ENCODE measurements around the gene RCSD1.
"Not testable (repeated sequence)": the region's sequence is repeated elsewhere in the genome, so short reads cannot be mapped to it uniquely, and the experiment has no call there.

The RCSD1 gene

DNA sequence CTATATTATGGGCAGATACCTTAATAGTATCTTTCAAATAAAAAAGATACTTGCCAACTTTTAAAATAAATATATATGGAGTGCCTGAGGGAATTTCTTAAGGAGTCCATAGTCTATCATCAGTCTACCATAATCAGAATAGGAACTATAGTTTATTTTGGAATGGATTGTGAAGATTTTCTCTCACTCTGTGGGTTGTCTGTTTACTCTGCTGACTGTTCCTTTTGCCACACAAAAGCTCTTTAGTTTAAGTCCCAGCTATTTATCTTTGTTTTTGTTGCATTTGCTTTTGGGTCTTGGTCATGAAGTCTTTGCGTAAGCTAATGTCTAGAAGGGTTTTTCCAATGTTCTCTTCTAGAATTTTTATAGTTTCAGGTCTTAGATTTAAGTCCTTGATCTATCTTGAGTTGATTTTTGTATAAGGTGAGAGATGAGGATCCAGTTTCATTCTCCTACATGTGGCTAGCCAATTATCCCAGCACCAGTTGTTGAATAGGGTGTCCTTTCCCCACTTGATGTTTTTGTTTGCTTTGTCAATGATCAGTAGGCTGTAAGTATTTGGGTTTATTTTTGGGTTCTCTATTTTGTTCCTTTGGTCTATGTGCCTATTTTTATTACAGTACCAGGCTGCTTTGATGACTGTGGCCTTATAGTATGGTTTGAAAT is 112.5 kb downstream of the RCSD1 start:
- not testable (repeated sequence) for H4K12ac ChIP-seq (ENCODE audit: low read depth, low read length); DNase-seq; H3K9ac ChIP-seq (ENCODE audit: low read length); H3K27ac ChIP-seq (ENCODE audit: low read depth, low read length); H3K4me3 ChIP-seq (ENCODE audit: low read depth, low read length); H2AK5ac ChIP-seq (ENCODE audit: low read length); H3K27me3 ChIP-seq (ENCODE audit: insufficient read depth, low read length); H2BK12ac ChIP-seq (ENCODE audit: low read length); H3K14ac ChIP-seq (ENCODE audit: low read length); H2BK5ac ChIP-seq (ENCODE audit: low read depth, low read length, poor library complexity); H2AFZ ChIP-seq (ENCODE audit: insufficient read depth, low read length, poor library complexity); H3K79me1 ChIP-seq (ENCODE audit: low read length); H3K23ac ChIP-seq (ENCODE audit: low read length); H4K91ac ChIP-seq (ENCODE audit: low read depth, low read length); H3K18ac ChIP-seq (ENCODE audit: low read length); H3K36me3 ChIP-seq (ENCODE audit: control insufficient read depth in 1 of 2, insufficient read depth in 2 of 2, low read length in 2 of 2); H3K4me2 ChIP-seq (ENCODE audit: low read length); H3K4ac ChIP-seq (ENCODE audit: low read depth, low read length); H2BK120ac ChIP-seq (ENCODE audit: insufficient read depth, low read length, poor library complexity); H3K9me3 ChIP-seq (ENCODE audit: insufficient read depth, low read depth, low read length); H4K8ac ChIP-seq (ENCODE audit: low read depth, low read length)
- peaks cover 26% of the 10 kb centered on the region for H3K79me2 ChIP-seq (ENCODE audit: control insufficient read depth, insufficient read depth, low read length, poor library complexity)
- H3K4me1 ChIP-seq (ENCODE audit: control insufficient read depth in 1 of 2, insufficient read depth in 2 of 2, low read length in 2 of 2), result peaks cover 22 to 26% of the 10 kb centered on the region in 2 experiments
- WGBS (ENCODE audit: extremely low coverage, insufficient coverage, insufficient read length), result no CpG with 5 or more reads among the region's 1 CpG

DNA sequence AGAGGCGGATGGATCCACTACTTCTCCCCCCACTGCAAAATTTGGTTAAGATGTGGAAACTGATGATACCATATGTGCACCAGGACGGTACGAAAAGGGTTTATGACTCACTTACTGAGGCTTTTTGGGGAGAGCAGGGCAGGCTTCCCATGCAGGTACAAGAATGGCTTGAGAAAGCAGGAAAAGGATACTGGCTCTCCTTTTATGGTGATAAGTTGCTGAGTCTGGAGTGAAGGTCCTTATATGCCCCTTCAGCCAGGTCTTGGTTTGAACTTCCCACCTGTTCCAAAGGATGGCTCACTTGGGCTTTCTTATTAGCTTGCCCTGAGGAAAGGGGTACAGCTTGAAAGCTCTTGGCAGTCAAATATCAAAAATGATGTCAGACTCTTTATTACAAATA is 114.9 kb downstream of the RCSD1 start:
- Histone ChIP-seq H2BK120ac (ENCODE audit: insufficient read depth, low read length, poor library complexity) (no peak overlapping the region), H4K91ac (ENCODE audit: low read depth, low read length) (no peak overlapping the region), H3K79me1 (ENCODE audit: low read length) (peaks cover 2% of the 10 kb centered on the region), H3K27me3 (ENCODE audit: insufficient read depth, low read length) (no peaks in the 10 kb centered on the region), H3K9me3 (ENCODE audit: insufficient read depth, low read depth, low read length) (no peaks in the 10 kb centered on the region), H3K4ac (ENCODE audit: low read depth, low read length) (peak overlapping the region; percentile 71), H3K4me2 (ENCODE audit: low read length) (no peak overlapping the region), H3K18ac (ENCODE audit: low read length) (no peak overlapping the region), H4K8ac (ENCODE audit: low read depth, low read length) (no peak overlapping the region), H3K27ac (ENCODE audit: low read depth, low read length) (no peak overlapping the region), H2BK5ac (ENCODE audit: low read depth, low read length, poor library complexity) (no peak overlapping the region), H3K4me3 (ENCODE audit: low read depth, low read length) (no peak overlapping the region), H3K14ac (ENCODE audit: low read length) (no peak overlapping the region), H3K79me2 (ENCODE audit: control insufficient read depth, insufficient read depth, low read length, poor library complexity) (peaks cover 23% of the 10 kb centered on the region), H3K9ac (ENCODE audit: low read length) (no peak overlapping the region), H3K36me3 (ENCODE audit: control insufficient read depth in 1 of 2, insufficient read depth in 2 of 2, low read length in 2 of 2) (peaks cover 3 to 5% of the 10 kb centered on the region in 2 experiments), H4K12ac (ENCODE audit: low read depth, low read length) (no peak overlapping the region), H2BK12ac (ENCODE audit: low read length) (no peak overlapping the region), H3K4me1 (ENCODE audit: control insufficient read depth in 1 of 2, insufficient read depth in 2 of 2, low read length in 2 of 2) (peaks cover 16 to 23% of the 10 kb centered on the region in 2 experiments), H2AK5ac (ENCODE audit: low read length) (no peak overlapping the region), H2AFZ (ENCODE audit: insufficient read depth, low read length, poor library complexity) (no peak overlapping the region), H3K23ac (ENCODE audit: low read length) (no peak overlapping the region)
- WGBS (ENCODE audit: extremely low coverage, insufficient coverage, insufficient read length), result no CpG with 5 or more reads among the region's 3 CpGs
- no peak for DNase-seq

GRCh38 chr1:167746013-167746672 is 116.1 kb downstream of the RCSD1 start:
- Histone ChIP-seq H2BK120ac (ENCODE audit: insufficient read depth, low read length, poor library complexity) (no peak overlapping the region), H3K27me3 (ENCODE audit: insufficient read depth, low read length) (no peaks in the 10 kb centered on the region), H3K79me1 (ENCODE audit: low read length) (no peaks in the 10 kb centered on the region), H3K4me2 (ENCODE audit: low read length) (no peak overlapping the region), H3K4me1 (ENCODE audit: control insufficient read depth in 1 of 2, insufficient read depth in 2 of 2, low read length in 2 of 2) (peaks cover 12 to 17% of the 10 kb centered on the region in 2 experiments), H3K27ac (ENCODE audit: low read depth, low read length) (no peak overlapping the region), H4K91ac (ENCODE audit: low read depth, low read length) (no peak overlapping the region), H3K79me2 (ENCODE audit: control insufficient read depth, insufficient read depth, low read length, poor library complexity) (peaks cover 19% of the 10 kb centered on the region), H3K14ac (ENCODE audit: low read length) (no peak overlapping the region), H3K36me3 (ENCODE audit: control insufficient read depth in 1 of 2, insufficient read depth in 2 of 2, low read length in 2 of 2) (peaks cover 3 to 6% of the 10 kb centered on the region in 2 experiments), H2BK12ac (ENCODE audit: low read length) (no peak overlapping the region), H3K4me3 (ENCODE audit: low read depth, low read length) (no peak overlapping the region), H3K9me3 (ENCODE audit: insufficient read depth, low read depth, low read length) (no peaks in the 10 kb centered on the region), H3K23ac (ENCODE audit: low read length) (no peak overlapping the region), H4K8ac (ENCODE audit: low read depth, low read length) (no peak overlapping the region), H3K18ac (ENCODE audit: low read length) (no peak overlapping the region), H3K4ac (ENCODE audit: low read depth, low read length) (peak overlapping the region; percentile 84), H2AK5ac (ENCODE audit: low read length) (no peak overlapping the region), H2AFZ (ENCODE audit: insufficient read depth, low read length, poor library complexity) (no peak overlapping the region), H4K12ac (ENCODE audit: low read depth, low read length) (no peak overlapping the region), H2BK5ac (ENCODE audit: low read depth, low read length, poor library complexity) (no peak overlapping the region), H3K9ac (ENCODE audit: low read length) (no peak overlapping the region)
- DNase-seq, result no peak
- WGBS (ENCODE audit: extremely low coverage, insufficient coverage, insufficient read length), result no CpG with 5 or more reads among the region's 5 CpGs

DNA sequence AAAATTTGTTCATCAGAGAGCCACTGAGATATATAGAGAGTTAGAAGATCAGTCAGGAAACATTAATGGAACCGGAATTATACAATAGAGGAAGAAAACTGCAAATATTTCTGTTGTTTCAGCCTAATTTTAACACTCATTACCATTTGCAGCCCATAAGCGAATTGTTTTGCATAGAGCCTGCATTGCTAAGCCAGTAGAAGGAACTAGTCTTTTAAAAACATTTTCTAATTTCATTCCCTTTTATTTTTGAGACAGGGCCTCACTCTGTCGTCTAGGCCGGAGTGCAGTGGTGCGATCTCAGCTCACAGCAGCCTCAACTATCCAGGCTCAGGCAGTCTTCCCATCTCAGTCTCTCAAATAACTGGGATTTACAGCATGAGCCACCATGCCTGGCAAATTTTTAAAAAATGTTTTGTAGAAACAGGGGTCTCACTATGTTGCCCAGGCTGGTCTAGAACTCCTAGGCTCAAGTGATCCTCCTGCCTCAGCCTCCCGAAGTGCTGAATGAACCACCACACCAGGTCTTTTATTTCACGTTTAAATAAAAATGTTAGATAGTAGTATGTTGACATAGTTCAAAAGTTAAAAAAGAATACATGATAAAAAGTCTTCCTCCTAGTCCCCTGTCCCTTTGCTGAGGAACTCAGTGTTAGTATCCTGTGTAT is 117.1 kb downstream of the RCSD1 start:
- Histone ChIP-seq H2AFZ (ENCODE audit: insufficient read depth, low read length, poor library complexity) (no peak overlapping the region), H3K9me3 (ENCODE audit: insufficient read depth, low read depth, low read length) (no peaks in the 10 kb centered on the region), H3K79me1 (ENCODE audit: low read length) (no peaks in the 10 kb centered on the region), H2BK12ac (ENCODE audit: low read length) (no peak overlapping the region), H3K9ac (ENCODE audit: low read length) (no peak overlapping the region), H3K79me2 (ENCODE audit: control insufficient read depth, insufficient read depth, low read length, poor library complexity) (peaks cover 14% of the 10 kb centered on the region), H3K18ac (ENCODE audit: low read length) (no peak overlapping the region), H4K12ac (ENCODE audit: low read depth, low read length) (no peak overlapping the region), H3K23ac (ENCODE audit: low read length) (no peak overlapping the region), H3K27ac (ENCODE audit: low read depth, low read length) (no peak overlapping the region), H4K8ac (ENCODE audit: low read depth, low read length) (no peak overlapping the region), H2AK5ac (ENCODE audit: low read length) (no peak overlapping the region), H4K91ac (ENCODE audit: low read depth, low read length) (no peak overlapping the region), H3K4ac (ENCODE audit: low read depth, low read length) (peak overlapping the region; percentile 94), H3K4me1 (ENCODE audit: control insufficient read depth in 1 of 2, insufficient read depth in 2 of 2, low read length in 2 of 2) (peaks cover 10% of the 10 kb centered on the region in 2 experiments), H3K4me2 (ENCODE audit: low read length) (no peak overlapping the region), H2BK5ac (ENCODE audit: low read depth, low read length, poor library complexity) (no peak overlapping the region), H3K36me3 (ENCODE audit: control insufficient read depth in 1 of 2, insufficient read depth in 2 of 2, low read length in 2 of 2) (peaks cover 2 to 3% of the 10 kb centered on the region in 2 experiments), H3K27me3 (ENCODE audit: insufficient read depth, low read length) (no peaks in the 10 kb centered on the region), H3K14ac (ENCODE audit: low read length) (no peak overlapping the region), H3K4me3 (ENCODE audit: low read depth, low read length) (no peak overlapping the region), H2BK120ac (ENCODE audit: insufficient read depth, low read length, poor library complexity) (no peak overlapping the region)
- DNase-seq, result no peak
- no CpG with 5 or more reads among the region's 7 CpGs for WGBS (ENCODE audit: extremely low coverage, insufficient coverage, insufficient read length)

Measured in trophoblast cell (in vitro differentiated cells and primary cell).